Inferior parietal cortex (tissue), 1 donor: Measurements from ENCODE around the gene PKP2.

Experiments
- DNase-seq: peaks from one replicate; pipeline ENCODE4 v3.0.0-alpha.2; 2016; ENCODE audit errors: extremely low spot score

PKP2 gene

GRCh38 chr12:32755051-32755653 lies 141.4 kb downstream of the PKP2 start:
- DNase-seq = no peak

DNA sequence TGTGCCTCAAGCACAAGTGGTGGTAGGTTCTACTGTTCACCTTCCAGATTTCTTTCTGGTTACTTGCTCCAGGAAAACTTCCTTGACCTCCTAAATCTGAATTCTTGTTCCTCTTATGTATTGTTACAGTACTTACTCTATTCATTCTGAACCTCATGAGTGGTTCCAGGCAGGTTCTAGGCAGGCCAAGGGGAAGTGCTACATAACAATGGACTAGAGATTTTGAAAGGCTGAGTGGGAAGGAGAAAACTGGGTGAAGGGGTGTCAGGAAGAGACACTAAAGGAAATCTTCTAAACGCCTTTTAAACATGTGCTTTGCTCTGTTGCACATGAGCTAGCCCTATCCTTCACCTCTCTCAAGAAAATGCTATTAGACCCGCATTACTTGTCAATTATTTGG lies 142.5 kb downstream of the PKP2 start:
- no peak for DNase-seq

DNA sequence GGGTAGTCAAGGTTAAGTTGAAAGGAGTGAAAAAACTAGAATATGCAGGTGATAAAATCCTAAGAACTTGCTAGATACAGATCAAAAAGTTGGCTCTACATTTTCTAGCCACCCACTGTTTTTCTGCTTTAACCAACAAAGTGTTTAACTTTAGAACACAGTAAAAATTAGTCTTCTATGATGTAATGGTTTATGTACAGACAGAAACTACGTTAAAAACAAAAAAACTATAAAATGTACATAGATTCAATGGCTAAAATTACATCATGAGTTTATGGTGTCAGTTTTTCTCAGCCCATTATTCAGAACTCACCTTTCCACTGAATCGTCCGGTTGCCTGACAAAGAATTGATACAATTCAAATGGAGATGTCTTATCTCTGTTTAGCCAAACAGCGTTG lies 143.0 kb downstream of the PKP2 start:
- DNase-seq = no peak

DNA sequence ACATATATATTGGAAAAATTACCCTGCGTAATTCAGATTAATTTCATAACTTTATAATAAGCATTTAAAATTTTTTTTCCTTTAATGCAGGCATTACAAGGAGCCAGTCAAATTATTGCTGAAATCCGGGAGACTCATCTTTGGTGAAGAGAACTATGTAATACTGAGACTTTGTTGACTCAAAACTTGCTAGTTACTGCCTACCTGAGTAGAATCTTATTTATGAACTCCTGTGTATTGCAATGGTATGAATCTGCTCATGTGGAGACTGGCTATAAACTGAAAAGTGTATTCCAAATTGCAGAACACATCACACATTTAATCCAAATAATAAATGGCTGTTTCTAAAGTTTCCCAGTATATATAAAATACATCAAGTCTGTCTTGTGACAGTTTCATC lies 153.3 kb downstream of the PKP2 start:
- DNase-seq = no peak

- DNase-seq = no peak
Observed at GRCh38 chr12:32742133-32742532, 154.4 kb downstream of the PKP2 start.
